22Rv1 (cell line): Measurements from ENCODE around the gene TFG.

Experiments used
- H3K27ac ChIP-seq: fragments of 450-650 bp; 2 replicates; pipeline ENCODE4 v1.5.1; 2017
- CTCF ChIP-seq: fragments of 450-650 bp; IDR thresholded peaks from 2 replicates; pipeline ENCODE4 v1.5.1; 2017; ENCODE audit warnings: mild to moderate bottlenecking
- ZFX ChIP-seq: fragments of 450-650 bp; IDR thresholded peaks from 2 replicates; pipeline ENCODE4 v1.6.1; 2017; ENCODE audit warnings: antibody characterized with exemption, borderline replicate concordance

The TFG gene

DNA sequence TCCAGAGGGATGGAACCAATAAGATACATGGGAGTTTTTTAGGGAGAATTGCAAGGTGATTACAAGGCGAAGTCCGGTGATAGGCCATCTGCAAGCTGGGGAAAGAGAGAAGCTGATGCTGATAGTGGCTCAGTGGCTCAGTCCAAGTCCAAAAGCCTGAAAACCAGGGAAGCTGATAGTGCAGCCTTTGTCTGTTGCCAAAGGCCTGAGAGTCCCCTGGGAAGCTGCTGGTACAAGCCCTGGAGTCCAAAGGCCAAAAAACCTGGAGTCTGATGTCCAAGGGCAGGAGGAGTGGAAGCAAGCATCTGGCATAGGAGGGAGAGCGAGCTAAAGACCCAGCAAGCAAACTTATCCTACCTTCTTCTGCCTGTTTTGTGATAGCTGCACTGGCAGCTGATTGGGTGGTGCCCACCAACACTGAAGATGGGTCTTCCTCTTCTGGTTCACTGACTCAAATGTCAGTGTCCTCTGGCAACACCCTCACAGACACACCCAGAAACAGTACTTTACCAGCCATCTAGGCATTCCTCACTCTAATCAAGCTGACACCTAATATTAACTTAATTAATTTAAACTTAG, 16.7 kb downstream of the TFG start:
- TF ChIP-seq ZFX: no peak
- TF ChIP-seq CTCF: no peak
- peak overlapping the region; percentile 1; the same call in 1 of the 2 replicates for H3K27ac ChIP-seq

DNA sequence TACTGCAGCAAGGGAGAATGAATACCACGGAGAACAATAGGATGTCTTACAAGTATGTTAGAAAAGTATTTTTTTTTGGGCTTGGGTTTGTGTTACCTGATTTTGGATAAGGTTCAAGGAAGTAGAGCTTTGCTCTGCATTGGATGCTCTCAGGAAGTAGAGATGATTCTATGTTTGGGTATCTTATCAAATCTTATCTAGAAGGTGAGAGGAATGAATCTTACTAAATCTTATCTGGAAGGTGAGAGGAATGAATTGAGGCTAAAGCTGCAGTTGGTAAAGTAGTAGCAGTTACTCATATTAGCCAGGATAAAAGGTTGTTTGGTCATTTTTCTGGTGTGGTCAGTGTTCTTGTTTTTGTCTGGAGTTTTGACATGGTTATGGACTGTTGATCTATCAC, 17.4 kb downstream of the TFG start:
- TF ChIP-seq ZFX: no peak
- no peak for TF ChIP-seq CTCF
- peak overlapping the region; percentile 1; the same call in 1 of the 2 replicates for H3K27ac ChIP-seq

DNA sequence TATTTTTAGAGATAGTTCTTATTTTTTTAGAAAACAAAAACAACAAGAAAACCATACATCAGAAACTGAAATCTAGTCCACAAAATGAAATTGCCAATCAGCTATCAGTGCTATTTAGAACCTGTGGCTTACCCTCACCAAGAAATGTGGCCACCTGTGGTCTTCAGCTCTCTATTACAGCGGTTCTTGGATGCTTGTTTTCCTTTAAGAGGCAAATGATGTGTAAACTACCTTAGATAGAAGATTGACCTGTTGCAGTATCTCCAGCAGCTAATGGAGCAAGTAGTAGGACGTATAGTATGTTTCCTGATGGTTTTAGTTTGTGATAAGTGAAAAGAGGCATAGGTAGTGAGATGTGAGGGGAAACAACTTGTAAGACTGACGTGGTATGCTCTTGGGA, 21.2 kb downstream of the TFG start:
- TF ChIP-seq ZFX (no peak), CTCF (no peak)
- H3K27ac ChIP-seq: no peak overlapping the region

- no peak for TF ChIP-seq ZFX
- TF ChIP-seq CTCF: no peak
- no peak overlapping the region for H3K27ac ChIP-seq
These were observed 23.1 kb downstream of the TFG start for GRCh38 chr3:100732435-100732834.

- TF ChIP-seq ZFX (no peak), CTCF (peak; percentile 60)
These were observed 28.0 kb downstream of the TFG start for GRCh38 chr3:100737334-100737733.

DNA sequence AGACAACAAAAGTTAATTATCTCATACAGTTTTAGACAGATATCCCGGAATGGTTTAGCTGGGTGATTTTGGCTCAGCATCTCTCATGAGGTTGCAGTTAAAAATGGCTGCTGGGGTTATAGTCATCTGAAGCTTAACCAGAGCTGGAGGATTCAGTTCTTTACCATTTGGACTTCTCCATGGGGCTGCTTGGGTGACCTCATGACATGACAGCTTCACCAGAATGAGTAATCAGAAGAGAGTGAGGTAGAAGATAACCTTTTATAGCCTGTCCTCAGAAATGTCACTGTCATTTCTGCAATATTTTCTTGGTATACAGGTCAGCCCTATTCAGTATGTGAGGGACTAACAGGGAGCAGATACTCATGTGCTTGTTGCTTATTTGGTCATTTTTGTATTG, 30.9 kb downstream of the TFG start:
- H3K27ac ChIP-seq: no peak overlapping the region
- TF ChIP-seq ZFX (no peak), CTCF (no peak)

More at GRCh38 chr3:100737334-100737733, 28.0 kb downstream of the TFG start:
- H3K27ac ChIP-seq: no peak overlapping the region

GRCh38 chr3:100743535-100743934, 34.2 kb downstream of the TFG start:
- TF ChIP-seq CTCF (no peak), ZFX (no peak)
- H3K27ac ChIP-seq: no peak overlapping the region
